ENCODE results near the gene CLIC3. TPM values are rescaled to one million over a fixed set of nuclear protein-coding genes. Genes with fewer than 3 reads are reported as not detected.

The CLIC3 gene
- total RNA-seq, 1 donor from 2014 or later, result not detected

GRCh38 chr9:136956604-136957003 lies 39.8 kb downstream of the CLIC3 start:
- no peaks in the 10 kb centered on the region for H3K9me3 ChIP-seq (ENCODE audit: low read depth)
- Mint-ChIP-seq H3K4me3 (no peak overlapping the region), H3K36me3 (peaks cover 3% of the 10 kb centered on the region), H3K9me3 (no peaks in the 10 kb centered on the region), H3K4me1 (peaks cover 2% of the 10 kb centered on the region), H3K27ac (no peak overlapping the region), H3K27me3 (ENCODE audit: insufficient read depth, low read depth) (peaks cover 9% of the 10 kb centered on the region)
- no peaks in the 10 kb centered on the region for H4K20me1 ChIP-seq (ENCODE audit: low read depth)
- H3K4me1 ChIP-seq, result peaks cover 2% of the 10 kb centered on the region
- no peaks in the 10 kb centered on the region for H3K36me3 ChIP-seq
- H3K79me2 ChIP-seq (ENCODE audit: low read depth), result no peaks in the 10 kb centered on the region
- no peak overlapping the region for H3K4me2 ChIP-seq
- no peak for DNase-seq (ENCODE audit: low spot score)
- no peak for TF ChIP-seq EZH2phosphoT487 (IDR thresholded peaks at IDR 0.05)
- TF ChIP-seq EZH2 (IDR thresholded peaks at IDR 0.05), result no peak
- no peak for TF ChIP-seq CTCF (IDR thresholded peaks at IDR 0.05)
- no peak overlapping the region for H2AFZ ChIP-seq (replicated peaks)
- no peak overlapping the region for H3K9ac ChIP-seq
- H3K27ac ChIP-seq, result no peak overlapping the region
- H3K27me3 ChIP-seq, result no peaks in the 10 kb centered on the region
- no peak overlapping the region for H3K4me3 ChIP-seq
- no peaks in the 10 kb centered on the region for H3F3A ChIP-seq (ENCODE audit: low read depth)

GRCh38 chr9:136955943-136956335 lies 40.4 kb downstream of the CLIC3 start:
- DNase-seq (ENCODE audit: low spot score), result no peak
- Histone ChIP-seq H3K4me3 (no peak overlapping the region), H3F3A (ENCODE audit: low read depth) (no peaks in the 10 kb centered on the region), H3K4me1 (peaks cover 9% of the 10 kb centered on the region), H3K79me2 (ENCODE audit: low read depth) (no peaks in the 10 kb centered on the region), H3K36me3 (no peaks in the 10 kb centered on the region), H3K4me2 (no peak overlapping the region), H3K27ac (no peak overlapping the region), H3K9ac (no peak overlapping the region), H3K27me3 (no peaks in the 10 kb centered on the region), H4K20me1 (ENCODE audit: low read depth) (no peaks in the 10 kb centered on the region), H2AFZ (replicated peaks) (no peak overlapping the region), H3K9me3 (ENCODE audit: low read depth) (no peaks in the 10 kb centered on the region)
- no peak overlapping the region for H3K4me3 Mint-ChIP-seq
- H3K27me3 Mint-ChIP-seq (ENCODE audit: insufficient read depth, low read depth), result peaks cover 8% of the 10 kb centered on the region
- no peaks in the 10 kb centered on the region for H3K9me3 Mint-ChIP-seq
- H3K36me3 Mint-ChIP-seq, result peaks cover 3% of the 10 kb centered on the region
- peaks cover 2% of the 10 kb centered on the region for H3K4me1 Mint-ChIP-seq
- TF ChIP-seq CTCF (IDR thresholded peaks at IDR 0.05) (no peak), EZH2phosphoT487 (IDR thresholded peaks at IDR 0.05) (no peak), EZH2 (IDR thresholded peaks at IDR 0.05) (no peak)
- no peak overlapping the region for H3K27ac Mint-ChIP-seq

- no peak overlapping the region for H3K4me3 ChIP-seq
- no peaks in the 10 kb centered on the region for H3K36me3 ChIP-seq
- H3F3A ChIP-seq (ENCODE audit: low read depth), result peaks cover 4% of the 10 kb centered on the region
- H3K27me3 ChIP-seq, result no peaks in the 10 kb centered on the region
- no peak for DNase-seq (ENCODE audit: low spot score)
- H3K27ac Mint-ChIP-seq, result no peak overlapping the region
- H3K27ac ChIP-seq, result no peak overlapping the region
- H3K4me2 ChIP-seq, result no peak overlapping the region
- no peaks in the 10 kb centered on the region for H3K9me3 ChIP-seq (ENCODE audit: low read depth)
- H3K9me3 Mint-ChIP-seq, result no peaks in the 10 kb centered on the region
- H3K79me2 ChIP-seq (ENCODE audit: low read depth), result no peaks in the 10 kb centered on the region
- no peak overlapping the region for H3K4me3 Mint-ChIP-seq
- H3K36me3 Mint-ChIP-seq, result peaks cover 3% of the 10 kb centered on the region
- H2AFZ ChIP-seq (replicated peaks), result no peak overlapping the region
- no peak for TF ChIP-seq CTCF (IDR thresholded peaks at IDR 0.05)
- TF ChIP-seq EZH2 (IDR thresholded peaks at IDR 0.05), result no peak
- no peak for TF ChIP-seq EZH2phosphoT487 (IDR thresholded peaks at IDR 0.05)
- H3K9ac ChIP-seq, result no peak overlapping the region
- H3K4me1 Mint-ChIP-seq, result peaks cover 3% of the 10 kb centered on the region
- no peaks in the 10 kb centered on the region for H4K20me1 ChIP-seq (ENCODE audit: low read depth)
- H3K4me1 ChIP-seq, result peaks cover 15% of the 10 kb centered on the region
- H3K27me3 Mint-ChIP-seq (ENCODE audit: insufficient read depth, low read depth), result peaks cover 8% of the 10 kb centered on the region
Observed at GRCh38 chr9:136955202-136955942, 41.0 kb downstream of the CLIC3 start.
